Measurements from ENCODE around the gene ZNF543. TPM values are rescaled to one million over a fixed set of nuclear protein-coding genes. Genes with fewer than 3 reads are reported as not detected.

ZNF543 gene
- total and polyA plus RNA-seq, 4 donors: 1.3 to 15.4 (median 3.3) TPM

DNA sequence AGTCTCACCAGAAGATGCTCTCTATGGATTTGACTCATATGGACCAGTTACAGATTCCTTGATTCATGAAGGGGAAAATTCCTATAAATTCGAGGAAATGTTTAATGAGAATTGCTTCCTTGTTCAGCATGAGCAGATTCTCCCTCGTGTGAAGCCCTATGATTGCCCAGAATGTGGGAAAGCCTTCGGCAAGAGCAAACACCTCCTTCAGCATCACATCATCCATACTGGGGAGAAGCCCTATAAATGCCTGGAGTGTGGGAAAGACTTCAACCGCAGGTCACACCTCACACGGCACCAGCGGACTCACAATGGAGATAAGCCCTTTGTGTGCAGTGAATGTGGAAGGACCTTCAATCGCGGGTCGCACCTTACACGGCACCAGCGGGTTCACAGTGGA, 29.3 kb upstream of the ZNF543 start:
- ATAC-seq (ENCODE audit: insufficient read depth, low FRiP score): no peak
- Histone ChIP-seq H3K4me1 (ENCODE audit: control insufficient read depth in 5 of 5, insufficient read depth in 5 of 5, low read length in 5 of 5) (no peaks in the 10 kb centered on the region), H3K27ac (ENCODE audit: low read depth in 1 of 2, low read length in 1 of 2) (no peak overlapping the region), H3K36me3 (ENCODE audit: control insufficient read depth in 4 of 4, insufficient read depth in 4 of 4, low read length in 4 of 4) (peaks cover 38 to 77% (median 57%) of the 10 kb centered on the region in 4 donors), H3K27me3 (ENCODE audit: control insufficient read depth in 3 of 3, insufficient read depth in 3 of 3, low read length in 2 of 3) (no peaks in the 10 kb centered on the region), H3K9me3 (ENCODE audit: control insufficient read depth in 4 of 4, insufficient read depth in 3 of 4, low read length in 3 of 4) (peaks cover 0 to 34% (median 12%) of the 10 kb centered on the region in 4 donors), H3K4me3 (no peak overlapping the region), H3K9ac (ENCODE audit: insufficient read depth in 1 of 2, low read length in 2 of 2) (no peak overlapping the region)
- TF ChIP-seq, protein P1, sequence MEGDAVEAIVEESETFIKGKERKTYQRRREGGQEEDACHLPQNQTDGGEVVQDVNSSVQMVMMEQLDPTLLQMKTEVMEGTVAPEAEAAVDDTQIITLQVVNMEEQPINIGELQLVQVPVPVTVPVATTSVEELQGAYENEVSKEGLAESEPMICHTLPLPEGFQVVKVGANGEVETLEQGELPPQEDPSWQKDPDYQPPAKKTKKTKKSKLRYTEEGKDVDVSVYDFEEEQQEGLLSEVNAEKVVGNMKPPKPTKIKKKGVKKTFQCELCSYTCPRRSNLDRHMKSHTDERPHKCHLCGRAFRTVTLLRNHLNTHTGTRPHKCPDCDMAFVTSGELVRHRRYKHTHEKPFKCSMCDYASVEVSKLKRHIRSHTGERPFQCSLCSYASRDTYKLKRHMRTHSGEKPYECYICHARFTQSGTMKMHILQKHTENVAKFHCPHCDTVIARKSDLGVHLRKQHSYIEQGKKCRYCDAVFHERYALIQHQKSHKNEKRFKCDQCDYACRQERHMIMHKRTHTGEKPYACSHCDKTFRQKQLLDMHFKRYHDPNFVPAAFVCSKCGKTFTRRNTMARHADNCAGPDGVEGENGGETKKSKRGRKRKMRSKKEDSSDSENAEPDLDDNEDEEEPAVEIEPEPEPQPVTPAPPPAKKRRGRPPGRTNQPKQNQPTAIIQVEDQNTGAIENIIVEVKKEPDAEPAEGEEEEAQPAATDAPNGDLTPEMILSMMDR (IDR thresholded peaks at IDR 0.05; ENCODE audit: control extremely low read depth, extremely low read depth): no peak
- no peak for DNase-seq
- 96 to 97% methylated on average over 11 of the region's 11 CpGs for WGBS, 2 donors

DNA sequence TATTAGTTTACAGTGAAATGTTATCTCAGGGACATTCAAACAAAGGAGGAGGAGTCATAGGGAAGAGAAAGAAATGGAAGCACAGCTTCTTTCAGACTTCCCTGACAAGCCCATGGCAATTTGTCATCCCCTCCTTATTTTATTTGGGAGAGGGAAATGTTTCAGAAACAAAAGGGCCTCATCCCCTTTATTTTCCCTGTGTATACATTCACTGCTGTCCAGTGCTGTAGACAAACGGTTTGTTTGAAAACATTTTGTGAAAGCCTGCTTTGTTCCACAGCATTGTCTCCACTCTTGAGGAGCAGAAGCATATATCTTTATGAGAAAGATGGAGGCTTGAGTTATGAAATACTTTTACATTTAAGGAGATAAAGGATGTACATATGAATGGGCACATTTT, 27.7 kb upstream of the ZNF543 start:
- H3K4me1 ChIP-seq (ENCODE audit: control insufficient read depth in 5 of 5, insufficient read depth in 5 of 5, low read length in 5 of 5): no peaks in the 10 kb centered on the region
- peaks cover 0 to 31% (median 12%) of the 10 kb centered on the region in 4 donors for H3K9me3 ChIP-seq (ENCODE audit: control insufficient read depth in 4 of 4, insufficient read depth in 3 of 4, low read length in 3 of 4)
- no peak for DNase-seq
- H3K27ac ChIP-seq (ENCODE audit: low read depth in 1 of 2, low read length in 1 of 2): no peak overlapping the region
- H3K36me3 ChIP-seq (ENCODE audit: control insufficient read depth in 4 of 4, insufficient read depth in 4 of 4, low read length in 4 of 4): peaks cover 33 to 72% (median 55%) of the 10 kb centered on the region in 4 donors
- no peak overlapping the region for H3K9ac ChIP-seq (ENCODE audit: insufficient read depth in 1 of 2, low read length in 2 of 2)
- ATAC-seq (ENCODE audit: insufficient read depth, low FRiP score): no peak
- H3K27me3 ChIP-seq (ENCODE audit: control insufficient read depth in 3 of 3, insufficient read depth in 3 of 3, low read length in 2 of 3): no peaks in the 10 kb centered on the region
- TF ChIP-seq, protein P1 (IDR thresholded peaks at IDR 0.05; ENCODE audit: control extremely low read depth, extremely low read depth): no peak
- no peak overlapping the region for H3K4me3 ChIP-seq
- WGBS, 2 donors: 79 to 89% methylated on average over 1 of the region's 1 CpG

DNA sequence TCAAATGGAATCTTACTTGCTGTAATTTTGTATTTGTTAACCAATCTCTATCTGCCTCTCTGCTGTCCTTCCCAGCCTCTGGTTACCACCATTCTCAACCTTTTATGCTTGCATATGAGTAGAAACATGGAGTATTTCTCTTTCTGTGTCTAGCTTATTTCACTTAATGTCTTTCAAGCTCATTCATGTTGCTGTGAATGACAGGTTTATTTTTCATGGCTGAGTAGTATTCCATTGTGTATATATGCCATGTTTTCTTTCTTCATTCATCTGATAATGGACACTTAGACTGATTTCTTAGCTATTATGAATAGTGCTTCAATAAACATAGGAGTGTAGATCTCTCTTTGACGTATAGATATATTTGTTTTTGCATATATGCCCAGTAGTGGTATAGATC, 26.6 kb upstream of the ZNF543 start:
- H3K27ac ChIP-seq (ENCODE audit: low read depth in 1 of 2, low read length in 1 of 2): no peak overlapping the region
- no peaks in the 10 kb centered on the region for H3K27me3 ChIP-seq (ENCODE audit: control insufficient read depth in 3 of 3, insufficient read depth in 3 of 3, low read length in 2 of 3)
- H3K4me3 ChIP-seq: no peak overlapping the region
- H3K9ac ChIP-seq (ENCODE audit: insufficient read depth in 1 of 2, low read length in 2 of 2): no peak overlapping the region
- DNase-seq (no peak), ATAC-seq (ENCODE audit: insufficient read depth, low FRiP score) (no peak)
- WGBS, 2 donors: 95 to 97% methylated on average over 1 of the region's 1 CpG
- H3K9me3 ChIP-seq (ENCODE audit: control insufficient read depth in 4 of 4, insufficient read depth in 3 of 4, low read length in 3 of 4): peaks cover 0 to 29% (median 12%) of the 10 kb centered on the region in 4 donors
- TF ChIP-seq, protein P1 (IDR thresholded peaks at IDR 0.05; ENCODE audit: control extremely low read depth, extremely low read depth): no peak
- H3K4me1 ChIP-seq (ENCODE audit: control insufficient read depth in 5 of 5, insufficient read depth in 5 of 5, low read length in 5 of 5): no peaks in the 10 kb centered on the region
- peaks cover 31 to 67% (median 49%) of the 10 kb centered on the region in 4 donors for H3K36me3 ChIP-seq (ENCODE audit: control insufficient read depth in 4 of 4, insufficient read depth in 4 of 4, low read length in 4 of 4)

DNA sequence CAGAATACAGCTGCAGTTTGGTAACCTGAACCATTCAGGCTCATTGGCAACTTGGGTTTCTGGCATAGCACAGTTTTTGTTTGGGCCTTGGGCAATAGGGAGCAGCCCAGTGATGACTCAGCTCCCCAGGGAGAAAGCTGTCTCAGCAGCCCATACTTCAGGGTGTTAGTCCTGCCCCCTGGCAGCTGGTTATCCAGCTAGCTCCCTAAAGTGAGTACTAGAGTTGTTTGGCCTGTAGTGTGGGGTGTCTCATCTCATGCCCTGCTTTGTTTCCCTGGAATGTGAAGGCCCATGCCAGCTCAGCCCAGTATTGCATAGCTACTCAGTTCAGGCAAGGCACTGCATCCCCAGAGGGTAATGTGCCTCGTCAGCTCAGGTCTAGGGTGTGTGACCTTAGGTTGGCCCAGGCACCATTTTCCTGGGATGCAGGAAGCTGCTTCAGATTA, 18.2 kb upstream of the ZNF543 start:
- Histone ChIP-seq H3K27me3 (ENCODE audit: control insufficient read depth in 3 of 3, insufficient read depth in 3 of 3, low read length in 2 of 3) (no peaks in the 10 kb centered on the region), H3K27ac (ENCODE audit: low read depth in 1 of 2, low read length in 1 of 2) (no peak overlapping the region), H3K4me1 (ENCODE audit: control insufficient read depth in 5 of 5, insufficient read depth in 5 of 5, low read length in 5 of 5) (peaks cover 0 to 6% (median 0%) of the 10 kb centered on the region in 5 donors), H3K36me3 (ENCODE audit: control insufficient read depth in 4 of 4, insufficient read depth in 4 of 4, low read length in 4 of 4) (peaks cover 4 to 15% (median 11%) of the 10 kb centered on the region in 4 donors), H3K9ac (ENCODE audit: insufficient read depth in 1 of 2, low read length in 2 of 2) (no peak overlapping the region), H3K9me3 (ENCODE audit: control insufficient read depth in 4 of 4, insufficient read depth in 3 of 4, low read length in 3 of 4) (peaks cover 0 to 20% (median 0%) of the 10 kb centered on the region in 4 donors), H3K4me3 (no peak overlapping the region)
- ATAC-seq (ENCODE audit: insufficient read depth, low FRiP score) (peak; percentile 82), DNase-seq (no peak)
- 82 to 91% methylated on average over 1 of the region's 1 CpG for WGBS, 2 donors
- TF ChIP-seq, protein P1 (IDR thresholded peaks at IDR 0.05; ENCODE audit: control extremely low read depth, extremely low read depth): no peak
